HepG2 (cell line): ENCODE data around the gene FBLIM1.

Experiments
- BCL6 ChIP-seq: IDR thresholded peaks from 2 replicates; pipeline ENCODE4 v1.6.1; 2016; ENCODE audit warnings: missing genetic modification reagents, missing compliant biosample characterization
- CTCF ChIP-seq: sonication (generic); formaldehyde crosslinking; IDR thresholded peaks from 2 replicates; pipeline ENCODE4 v1.5.0; 2020; ENCODE audit warnings: mild to moderate bottlenecking, missing genetic modification reagents, moderate library complexity
- HES4 ChIP-seq: sonication (generic); formaldehyde crosslinking; IDR thresholded peaks from 2 replicates; pipeline ENCODE4 v1.9.0; 2021; ENCODE audit warnings: mild to moderate bottlenecking, missing genetic modification reagents, borderline replicate concordance
- SNAPC2 ChIP-seq: sonication (generic); formaldehyde crosslinking; IDR thresholded peaks from 2 replicates; pipeline ENCODE4 v1.8.1; 2022; ENCODE audit warnings: mild to moderate bottlenecking, missing genetic modification reagents
- SP2 ChIP-seq: sonication (generic); formaldehyde crosslinking; IDR thresholded peaks from 2 replicates; pipeline ENCODE4 v1.5.1; 2020; ENCODE audit warnings: mild to moderate bottlenecking, missing genetic modification reagents
- TARDBP ChIP-seq: sonication (generic); formaldehyde crosslinking; IDR thresholded peaks from 2 replicates; pipeline ENCODE4 v1.8.0; 2022; ENCODE audit warnings: mild to moderate bottlenecking, missing genetic modification reagents
- YEATS4 ChIP-seq: sonication (generic); formaldehyde crosslinking; IDR thresholded peaks from 2 replicates; pipeline ENCODE4 v1.4.0; 2020; ENCODE audit warnings: missing genetic modification reagents, borderline replicate concordance
- ZNF124 ChIP-seq: sonication (generic); formaldehyde crosslinking; IDR thresholded peaks from 2 replicates; pipeline ENCODE4 v1.4.0; 2020; ENCODE audit warnings: missing genetic modification reagents
- ZNF709 ChIP-seq: sonication (generic); formaldehyde crosslinking; IDR thresholded peaks from 2 replicates; pipeline ENCODE4 v1.5.0; 2020; ENCODE audit warnings: mild to moderate bottlenecking, missing genetic modification reagents

- TF ChIP-seq ZNF124 (CRISPR knock-in tag): no peak
- TF ChIP-seq BCL6 (CRISPR knock-in tag): no peak
- no peak for TF ChIP-seq SNAPC2 (CRISPR knock-in tag)
- TF ChIP-seq SP2 (CRISPR knock-in tag): no peak
- TF ChIP-seq HES4 (CRISPR knock-in tag): no peak
- no peak for TF ChIP-seq YEATS4
- TF ChIP-seq CTCF (CRISPR knock-in tag): no peak
- TF ChIP-seq ZNF709: no peak
- no peak for TF ChIP-seq TARDBP (CRISPR knock-in tag)
Observed at GRCh38 chr1:15758343-15758931, at the start of gene FBLIM1.
